Measurements from ENCODE around the gene EML5. TPM values are rescaled to one million over a fixed set of nuclear protein-coding genes. Genes with fewer than 3 reads are reported as not detected.

The EML5 gene
- total RNA-seq, 1 experiment from 2014 or later = 1.8 TPM

DNA sequence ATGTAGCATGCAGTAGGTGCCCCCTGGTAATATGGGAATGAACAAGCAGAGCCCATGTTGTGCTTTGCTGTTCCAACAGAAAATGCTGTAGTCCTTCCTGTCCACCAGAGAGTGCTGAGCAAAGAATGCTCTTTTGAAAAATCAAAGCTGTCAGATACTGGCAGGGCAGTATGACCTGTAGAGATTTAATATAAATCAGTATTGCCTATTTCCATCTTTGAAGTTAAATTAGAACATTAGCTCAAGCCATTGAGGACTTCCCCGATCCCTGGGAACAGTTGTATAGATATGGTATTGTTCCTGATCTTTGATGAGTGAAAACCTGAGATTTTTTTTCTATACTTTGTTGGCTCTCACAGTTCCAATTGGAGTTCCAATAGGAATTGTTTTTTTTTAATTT lies 44.7 kb upstream of the EML5 start:
- ATAC-seq (no peak), DNase-seq (ENCODE audit: low read depth, low spot score) (no peak)
- no peaks in the 10 kb centered on the region for H3K9me3 ChIP-seq (ENCODE audit: control insufficient read depth in 1 of 2, insufficient read depth in 1 of 2, low read depth in 1 of 2, low read length in 2 of 2)
- no peak overlapping the region for H2AFZ ChIP-seq (ENCODE audit: low read depth, low read length, poor library complexity, severe bottlenecking)
- H3K9me2 ChIP-seq (ENCODE audit: insufficient read depth) = no peaks in the 10 kb centered on the region
- H3K9ac ChIP-seq (ENCODE audit: low read length) = no peak overlapping the region
- H3K4me1 ChIP-seq (ENCODE audit: control insufficient read depth in 1 of 2, insufficient read depth in 2 of 2, low read length in 2 of 2) = no peaks in the 10 kb centered on the region
- 0 out of 4 replicates have a peak, but pooled peaks cover 0 to 2% of the 10 kb centered on the region in 2 experiments for H3K36me3 ChIP-seq (ENCODE audit: control insufficient read depth in 1 of 2, insufficient read depth in 2 of 2, low read length in 2 of 2)
- no peak overlapping the region for H3K4me3 ChIP-seq (replicated peaks in 1 of 2; ENCODE audit: low read depth in 1 of 2, low read length in 2 of 2)
- H3K27ac ChIP-seq (ENCODE audit: low read depth, low read length) = no peak overlapping the region
- no peak for TF ChIP-seq TCF7L2 (IDR thresholded peaks at IDR 0.05; ENCODE audit: borderline replicate concordance, extremely low read depth, insufficient read depth, insufficient read length)
- TF ChIP-seq ZNF274 (IDR thresholded peaks at IDR 0.05; ENCODE audit: low read depth, low read length) = no peak
- TF ChIP-seq SIN3A (IDR thresholded peaks at IDR 0.05; ENCODE audit: low read depth) = no peak
- TF ChIP-seq, protein P1, sequence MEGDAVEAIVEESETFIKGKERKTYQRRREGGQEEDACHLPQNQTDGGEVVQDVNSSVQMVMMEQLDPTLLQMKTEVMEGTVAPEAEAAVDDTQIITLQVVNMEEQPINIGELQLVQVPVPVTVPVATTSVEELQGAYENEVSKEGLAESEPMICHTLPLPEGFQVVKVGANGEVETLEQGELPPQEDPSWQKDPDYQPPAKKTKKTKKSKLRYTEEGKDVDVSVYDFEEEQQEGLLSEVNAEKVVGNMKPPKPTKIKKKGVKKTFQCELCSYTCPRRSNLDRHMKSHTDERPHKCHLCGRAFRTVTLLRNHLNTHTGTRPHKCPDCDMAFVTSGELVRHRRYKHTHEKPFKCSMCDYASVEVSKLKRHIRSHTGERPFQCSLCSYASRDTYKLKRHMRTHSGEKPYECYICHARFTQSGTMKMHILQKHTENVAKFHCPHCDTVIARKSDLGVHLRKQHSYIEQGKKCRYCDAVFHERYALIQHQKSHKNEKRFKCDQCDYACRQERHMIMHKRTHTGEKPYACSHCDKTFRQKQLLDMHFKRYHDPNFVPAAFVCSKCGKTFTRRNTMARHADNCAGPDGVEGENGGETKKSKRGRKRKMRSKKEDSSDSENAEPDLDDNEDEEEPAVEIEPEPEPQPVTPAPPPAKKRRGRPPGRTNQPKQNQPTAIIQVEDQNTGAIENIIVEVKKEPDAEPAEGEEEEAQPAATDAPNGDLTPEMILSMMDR (IDR thresholded peaks at IDR 0.05 in 2 of 3, conservative IDR thresholded peaks at IDR 0.05 in 1 of 3; ENCODE audit: borderline replicate concordance in 1 of 3, insufficient read depth in 1 of 3, low read depth in 2 of 3, low read length in 2 of 3) = no peak
- TF ChIP-seq ZFX (IDR thresholded peaks at IDR 0.05) = no peak
- TF ChIP-seq, protein P2, sequence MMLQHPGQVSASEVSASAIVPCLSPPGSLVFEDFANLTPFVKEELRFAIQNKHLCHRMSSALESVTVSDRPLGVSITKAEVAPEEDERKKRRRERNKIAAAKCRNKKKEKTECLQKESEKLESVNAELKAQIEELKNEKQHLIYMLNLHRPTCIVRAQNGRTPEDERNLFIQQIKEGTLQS (IDR thresholded peaks at IDR 0.05) = no peak
- no peak for TF ChIP-seq ELF1 (IDR thresholded peaks at IDR 0.05; ENCODE audit: borderline replicate concordance, low read depth)
- TF ChIP-seq CBX3 (IDR thresholded peaks at IDR 0.05; ENCODE audit: low read depth) = no peak
- TF ChIP-seq, protein P3, sequence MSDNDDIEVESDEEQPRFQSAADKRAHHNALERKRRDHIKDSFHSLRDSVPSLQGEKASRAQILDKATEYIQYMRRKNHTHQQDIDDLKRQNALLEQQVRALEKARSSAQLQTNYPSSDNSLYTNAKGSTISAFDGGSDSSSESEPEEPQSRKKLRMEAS (IDR thresholded peaks at IDR 0.05) = no peak
- TF ChIP-seq FOSL1 (IDR thresholded peaks at IDR 0.05; ENCODE audit: low read depth) = no peak
- no peak for TF ChIP-seq RAD21 (IDR thresholded peaks at IDR 0.05; ENCODE audit: low read depth)
- no peak overlapping the region for H3K4me2 ChIP-seq (ENCODE audit: low read length)
- 0 out of 2 replicates have a peak, but pooled peaks cover 4% of the 10 kb centered on the region for H3K79me2 ChIP-seq (ENCODE audit: insufficient read depth, low read length)
- ChIA-PET CTCF (no interaction called here), POLR2A (interaction anchor here (0.9 kb wide), 1 partner anchor 13 kb away, joined by 3 read pairs; the partner anchor contains the start of gene TTC8), RAD21 (ENCODE audit: low non-redundant PET in 1 of 2, low total read pairs in 2 of 2, uncharacterized antibody in 2 of 2, unreplicated experiment in 2 of 2) (no interaction called here)
- intact Hi-C loops (cut with micrococcal nuclease) = no loop called here
- BruUV-seq (replicated peaks) = no TSS peak
- no peaks in the 10 kb centered on the region for H4K20me1 ChIP-seq (ENCODE audit: insufficient read depth)
- no peaks in the 10 kb centered on the region for H3K27me3 ChIP-seq (ENCODE audit: insufficient read depth, low read length)
